ENCODE results near the gene ADAM8.

DNA sequence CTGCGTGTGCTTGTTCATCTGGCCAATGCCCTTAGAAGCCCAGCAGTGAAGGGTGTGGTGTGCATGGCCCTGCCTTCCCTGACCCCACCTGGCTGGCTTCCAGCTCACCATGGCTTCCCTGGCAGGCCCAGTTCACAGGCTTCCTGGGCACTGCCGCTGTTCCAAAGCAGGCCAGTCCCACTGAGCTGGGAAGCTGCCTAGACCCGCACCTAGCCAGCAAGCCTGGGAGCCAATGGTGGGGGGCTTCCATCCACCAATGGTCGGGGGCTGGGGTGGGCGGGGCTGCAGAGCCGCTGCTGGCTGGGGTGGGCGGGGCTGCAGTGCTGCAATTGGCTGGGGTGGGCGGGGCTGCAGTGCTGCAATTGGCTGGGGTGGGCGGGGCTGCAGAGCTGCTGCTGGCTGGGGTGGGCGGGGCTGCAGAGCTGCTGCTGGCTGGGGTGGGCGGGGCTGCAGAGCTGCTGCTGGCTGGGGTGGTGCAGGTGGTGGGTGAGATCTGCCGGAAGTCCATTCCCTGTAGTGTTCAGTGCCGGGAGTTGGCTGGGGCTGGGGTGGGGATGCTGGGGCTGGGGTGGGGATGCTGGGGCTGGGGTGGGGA lies 47.6 kb upstream of the ADAM8 start:
- no peak for TF ChIP-seq TEAD4 (IDR thresholded peaks at IDR 0.05)
- no peak for TF ChIP-seq CREB1 (IDR thresholded peaks at IDR 0.05; ENCODE audit: low read depth)
- TF ChIP-seq EP300 (IDR thresholded peaks at IDR 0.05; ENCODE audit: borderline replicate concordance): no peak
- no peak for TF ChIP-seq TCF12 (IDR thresholded peaks at IDR 0.05; ENCODE audit: low read depth)
- no peak for TF ChIP-seq FOXM1 (IDR thresholded peaks at IDR 0.05; ENCODE audit: borderline replicate concordance, low read depth)
- peak; percentile 72 for TF ChIP-seq YY1 (IDR thresholded peaks at IDR 0.05; ENCODE audit: low read depth)
- no peak for TF ChIP-seq RAD21 (IDR thresholded peaks at IDR 0.05; ENCODE audit: low read depth)
- TF ChIP-seq CEBPB (IDR thresholded peaks at IDR 0.05): no peak
- peak; percentile 84 for TF ChIP-seq ZBTB7A (IDR thresholded peaks at IDR 0.05; ENCODE audit: low read depth)
- TF ChIP-seq, protein P1, sequence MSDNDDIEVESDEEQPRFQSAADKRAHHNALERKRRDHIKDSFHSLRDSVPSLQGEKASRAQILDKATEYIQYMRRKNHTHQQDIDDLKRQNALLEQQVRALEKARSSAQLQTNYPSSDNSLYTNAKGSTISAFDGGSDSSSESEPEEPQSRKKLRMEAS (IDR thresholded peaks at IDR 0.05): peak; percentile 45; the same call in 1 of the 2 replicates
- TF ChIP-seq TAF1 (IDR thresholded peaks at IDR 0.05; ENCODE audit: low read depth): 0 out of 2 replicates have a peak, but pooled peaks have one; percentile 29
- TF ChIP-seq, protein P2, sequence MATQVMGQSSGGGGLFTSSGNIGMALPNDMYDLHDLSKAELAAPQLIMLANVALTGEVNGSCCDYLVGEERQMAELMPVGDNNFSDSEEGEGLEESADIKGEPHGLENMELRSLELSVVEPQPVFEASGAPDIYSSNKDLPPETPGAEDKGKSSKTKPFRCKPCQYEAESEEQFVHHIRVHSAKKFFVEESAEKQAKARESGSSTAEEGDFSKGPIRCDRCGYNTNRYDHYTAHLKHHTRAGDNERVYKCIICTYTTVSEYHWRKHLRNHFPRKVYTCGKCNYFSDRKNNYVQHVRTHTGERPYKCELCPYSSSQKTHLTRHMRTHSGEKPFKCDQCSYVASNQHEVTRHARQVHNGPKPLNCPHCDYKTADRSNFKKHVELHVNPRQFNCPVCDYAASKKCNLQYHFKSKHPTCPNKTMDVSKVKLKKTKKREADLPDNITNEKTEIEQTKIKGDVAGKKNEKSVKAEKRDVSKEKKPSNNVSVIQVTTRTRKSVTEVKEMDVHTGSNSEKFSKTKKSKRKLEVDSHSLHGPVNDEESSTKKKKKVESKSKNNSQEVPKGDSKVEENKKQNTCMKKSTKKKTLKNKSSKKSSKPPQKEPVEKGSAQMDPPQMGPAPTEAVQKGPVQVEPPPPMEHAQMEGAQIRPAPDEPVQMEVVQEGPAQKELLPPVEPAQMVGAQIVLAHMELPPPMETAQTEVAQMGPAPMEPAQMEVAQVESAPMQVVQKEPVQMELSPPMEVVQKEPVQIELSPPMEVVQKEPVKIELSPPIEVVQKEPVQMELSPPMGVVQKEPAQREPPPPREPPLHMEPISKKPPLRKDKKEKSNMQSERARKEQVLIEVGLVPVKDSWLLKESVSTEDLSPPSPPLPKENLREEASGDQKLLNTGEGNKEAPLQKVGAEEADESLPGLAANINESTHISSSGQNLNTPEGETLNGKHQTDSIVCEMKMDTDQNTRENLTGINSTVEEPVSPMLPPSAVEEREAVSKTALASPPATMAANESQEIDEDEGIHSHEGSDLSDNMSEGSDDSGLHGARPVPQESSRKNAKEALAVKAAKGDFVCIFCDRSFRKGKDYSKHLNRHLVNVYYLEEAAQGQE (IDR thresholded peaks at IDR 0.05; ENCODE audit: low read depth): no peak

Data from Ishikawa (cell line).